K562 (cell line): ENCODE data around the gene ACAP2. TPM values are rescaled to one million over a fixed set of nuclear protein-coding genes. Genes with fewer than 3 reads are reported as not detected.

Experiments used
- ATF3 ChIP-seq, 2 experiments: fragments of 450-650 bp in 1 of 2; sonication (generic) in 1 of 2; formaldehyde crosslinking in 1 of 2; IDR thresholded peaks in 1 of 2; conservative IDR thresholded peaks in 1 of 2; 2 replicates each; pipeline versions ENCODE4 v1.6.1 to v1.8.1; 2016 to 2023; ENCODE audit warnings: mild to moderate bottlenecking in 2 of 2, moderate library complexity in 2 of 2, inconsistent platforms in 1 of 2, missing genetic modification reagents in 1 of 2
- DDX20 ChIP-seq: fragments of 450-650 bp; IDR thresholded peaks from 2 replicates; pipeline ENCODE4 v1.6.1; 2016; ENCODE audit warnings: missing genetic modification characterization, low read depth, mild to moderate bottlenecking, missing compliant biosample characterization, moderate library complexity
- GABPB2 ChIP-seq: fragments of 250-450 bp; sonication (Bioruptor Pico); conservative IDR thresholded peaks from 2 replicates; pipeline ENCODE4 v1.5.1; 2021; ENCODE audit warnings: mild to moderate bottlenecking
- MEF2D ChIP-seq: conservative IDR thresholded peaks from 2 replicates; pipeline ENCODE4 v1.6.1; 2016; ENCODE audit warnings: low read depth, missing genetic modification characterization, missing compliant biosample characterization
- MEIS2 ChIP-seq: fragments of 450-650 bp; IDR thresholded peaks from 2 replicates; pipeline ENCODE4 v1.6.1; 2014; ENCODE audit warnings: mild to moderate bottlenecking; ENCODE audit not compliant: partially characterized antibody
- NR2F6 ChIP-seq: fragments of 450-650 bp; formaldehyde crosslinking; IDR thresholded peaks from 2 replicates; pipeline ENCODE4 v1.4.0; 2020; ENCODE audit warnings: mild to moderate bottlenecking
- RBBP5 ChIP-seq: fragments of 200-600 bp; sonication (generic); IDR thresholded peaks from 2 replicates; pipeline ENCODE4 v1.6.1; 2012; ENCODE audit warnings: borderline replicate concordance, mild to moderate bottlenecking, low read length, control low read depth, inconsistent platforms; ENCODE audit not compliant: insufficient read depth, poor library complexity, severe bottlenecking
- SMAD4 ChIP-seq: fragments of 250-450 bp; sonication (Bioruptor Pico); conservative IDR thresholded peaks from 2 replicates; pipeline ENCODE4 v1.8.0; 2021; ENCODE audit warnings: inconsistent platforms, mild to moderate bottlenecking, moderate library complexity
- ZBTB33 ChIP-seq: sonication (generic); formaldehyde crosslinking; IDR thresholded peaks from 2 replicates; pipeline ENCODE4 v1.8.1; 2023; ENCODE audit warnings: mild to moderate bottlenecking, missing genetic modification reagents
- polyA plus RNA-seq, 8 experiments: library from polyadenylated mRNA; depleted of rRNA in 4 of 8; stranded (reverse) in 5 of 8; unstranded in 3 of 8; fragments of >200 nt; fragmentation: Nextera tagmentation in 2 of 8; fragmentation: Illumina TruSeq in 1 of 8; extraction: Ambion mirVana in 2 of 8; extraction: Trizol in 1 of 8; gene quantifications; 2 replicates each; pipeline versions ENCODE4 v1.2.1 to v1.2.3, GENCODE V29; 2011 to 2014; ENCODE audit warnings: inconsistent platforms in 1 of 8, missing spikeins in 1 of 8
- total RNA-seq, 7 experiments: library from RNA; depleted of rRNA in 6 of 7; stranded (reverse); fragments of >200 nt in 6 of 7; fragmentation: Illumina TruSeq in 2 of 7; extraction: Trizol in 2 of 7; gene quantifications; 2 replicates each; pipeline versions ENCODE4 v1.2.1 to v1.2.3, GENCODE V29; 2011 to 2021; ENCODE audit warnings: low replicate concordance in 1 of 7
- TF ChIP-seq, protein P1 (sequence below): fragments of 450-650 bp; IDR thresholded peaks from 2 replicates; pipeline ENCODE4 v1.6.1; 2016; ENCODE audit warnings: mild to moderate bottlenecking, moderate library complexity

The ACAP2 gene
- total and polyA plus RNA-seq, 9 of the 15 experiments (the other 6 are each of a cell fraction or from before 2014, with no cell fraction given), result 10.6 to 52.7 (median 34.4) TPM

DNA sequence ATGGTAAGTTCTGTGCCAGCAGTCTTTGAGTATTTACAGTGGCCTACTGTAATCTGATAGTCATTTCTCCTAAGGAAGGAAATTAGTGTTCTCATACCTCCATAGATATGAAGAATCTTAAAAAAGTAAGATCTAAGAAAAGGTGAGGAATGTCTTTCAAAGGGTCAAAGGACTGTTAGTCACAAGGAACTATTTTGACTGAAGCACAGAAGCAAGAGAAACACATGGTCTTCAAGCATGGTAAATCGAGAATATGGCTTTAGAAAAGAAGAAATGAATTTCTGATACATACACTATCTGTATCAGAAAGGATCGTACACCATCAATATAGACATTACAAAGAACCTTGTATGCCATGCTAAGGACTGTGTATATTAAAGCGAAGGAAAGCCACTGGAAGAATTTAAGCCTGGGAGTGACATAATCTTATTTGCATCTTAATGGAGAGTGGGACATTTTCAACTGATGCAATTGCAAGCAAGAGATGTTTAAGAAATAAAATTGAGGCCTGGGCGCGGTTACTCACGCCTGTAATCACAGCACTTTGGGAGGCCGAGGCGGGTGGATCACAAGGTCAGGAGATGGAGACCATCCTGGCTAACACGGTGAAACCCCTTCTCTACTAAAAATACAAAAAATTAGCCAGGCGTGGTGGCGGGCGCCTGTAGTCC, 5.5 kb upstream of the ACAP2 start (continued):
- TF ChIP-seq DDX20 (tag), result peak; percentile 32; the same call in 1 of the 2 replicates
- no peak for TF ChIP-seq MEIS2
- TF ChIP-seq ZBTB33 (CRISPR knock-in tag), result peak; percentile 81
- no peak for TF ChIP-seq NR2F6 (CRISPR knock-in tag)
- TF ChIP-seq RBBP5, result no peak
- TF ChIP-seq GABPB2 (CRISPR knock-in tag), result no peak
- TF ChIP-seq ATF3 (IDR thresholded peaks at IDR 0.05), result peak; percentile 87
- no peak for TF ChIP-seq ATF3 (CRISPR knock-in tag; conservative IDR thresholded peaks at IDR 0.05)
- peak; percentile 47; the same call in 1 of the 2 replicates for TF ChIP-seq MEF2D (tag)
- TF ChIP-seq, protein P1, sequence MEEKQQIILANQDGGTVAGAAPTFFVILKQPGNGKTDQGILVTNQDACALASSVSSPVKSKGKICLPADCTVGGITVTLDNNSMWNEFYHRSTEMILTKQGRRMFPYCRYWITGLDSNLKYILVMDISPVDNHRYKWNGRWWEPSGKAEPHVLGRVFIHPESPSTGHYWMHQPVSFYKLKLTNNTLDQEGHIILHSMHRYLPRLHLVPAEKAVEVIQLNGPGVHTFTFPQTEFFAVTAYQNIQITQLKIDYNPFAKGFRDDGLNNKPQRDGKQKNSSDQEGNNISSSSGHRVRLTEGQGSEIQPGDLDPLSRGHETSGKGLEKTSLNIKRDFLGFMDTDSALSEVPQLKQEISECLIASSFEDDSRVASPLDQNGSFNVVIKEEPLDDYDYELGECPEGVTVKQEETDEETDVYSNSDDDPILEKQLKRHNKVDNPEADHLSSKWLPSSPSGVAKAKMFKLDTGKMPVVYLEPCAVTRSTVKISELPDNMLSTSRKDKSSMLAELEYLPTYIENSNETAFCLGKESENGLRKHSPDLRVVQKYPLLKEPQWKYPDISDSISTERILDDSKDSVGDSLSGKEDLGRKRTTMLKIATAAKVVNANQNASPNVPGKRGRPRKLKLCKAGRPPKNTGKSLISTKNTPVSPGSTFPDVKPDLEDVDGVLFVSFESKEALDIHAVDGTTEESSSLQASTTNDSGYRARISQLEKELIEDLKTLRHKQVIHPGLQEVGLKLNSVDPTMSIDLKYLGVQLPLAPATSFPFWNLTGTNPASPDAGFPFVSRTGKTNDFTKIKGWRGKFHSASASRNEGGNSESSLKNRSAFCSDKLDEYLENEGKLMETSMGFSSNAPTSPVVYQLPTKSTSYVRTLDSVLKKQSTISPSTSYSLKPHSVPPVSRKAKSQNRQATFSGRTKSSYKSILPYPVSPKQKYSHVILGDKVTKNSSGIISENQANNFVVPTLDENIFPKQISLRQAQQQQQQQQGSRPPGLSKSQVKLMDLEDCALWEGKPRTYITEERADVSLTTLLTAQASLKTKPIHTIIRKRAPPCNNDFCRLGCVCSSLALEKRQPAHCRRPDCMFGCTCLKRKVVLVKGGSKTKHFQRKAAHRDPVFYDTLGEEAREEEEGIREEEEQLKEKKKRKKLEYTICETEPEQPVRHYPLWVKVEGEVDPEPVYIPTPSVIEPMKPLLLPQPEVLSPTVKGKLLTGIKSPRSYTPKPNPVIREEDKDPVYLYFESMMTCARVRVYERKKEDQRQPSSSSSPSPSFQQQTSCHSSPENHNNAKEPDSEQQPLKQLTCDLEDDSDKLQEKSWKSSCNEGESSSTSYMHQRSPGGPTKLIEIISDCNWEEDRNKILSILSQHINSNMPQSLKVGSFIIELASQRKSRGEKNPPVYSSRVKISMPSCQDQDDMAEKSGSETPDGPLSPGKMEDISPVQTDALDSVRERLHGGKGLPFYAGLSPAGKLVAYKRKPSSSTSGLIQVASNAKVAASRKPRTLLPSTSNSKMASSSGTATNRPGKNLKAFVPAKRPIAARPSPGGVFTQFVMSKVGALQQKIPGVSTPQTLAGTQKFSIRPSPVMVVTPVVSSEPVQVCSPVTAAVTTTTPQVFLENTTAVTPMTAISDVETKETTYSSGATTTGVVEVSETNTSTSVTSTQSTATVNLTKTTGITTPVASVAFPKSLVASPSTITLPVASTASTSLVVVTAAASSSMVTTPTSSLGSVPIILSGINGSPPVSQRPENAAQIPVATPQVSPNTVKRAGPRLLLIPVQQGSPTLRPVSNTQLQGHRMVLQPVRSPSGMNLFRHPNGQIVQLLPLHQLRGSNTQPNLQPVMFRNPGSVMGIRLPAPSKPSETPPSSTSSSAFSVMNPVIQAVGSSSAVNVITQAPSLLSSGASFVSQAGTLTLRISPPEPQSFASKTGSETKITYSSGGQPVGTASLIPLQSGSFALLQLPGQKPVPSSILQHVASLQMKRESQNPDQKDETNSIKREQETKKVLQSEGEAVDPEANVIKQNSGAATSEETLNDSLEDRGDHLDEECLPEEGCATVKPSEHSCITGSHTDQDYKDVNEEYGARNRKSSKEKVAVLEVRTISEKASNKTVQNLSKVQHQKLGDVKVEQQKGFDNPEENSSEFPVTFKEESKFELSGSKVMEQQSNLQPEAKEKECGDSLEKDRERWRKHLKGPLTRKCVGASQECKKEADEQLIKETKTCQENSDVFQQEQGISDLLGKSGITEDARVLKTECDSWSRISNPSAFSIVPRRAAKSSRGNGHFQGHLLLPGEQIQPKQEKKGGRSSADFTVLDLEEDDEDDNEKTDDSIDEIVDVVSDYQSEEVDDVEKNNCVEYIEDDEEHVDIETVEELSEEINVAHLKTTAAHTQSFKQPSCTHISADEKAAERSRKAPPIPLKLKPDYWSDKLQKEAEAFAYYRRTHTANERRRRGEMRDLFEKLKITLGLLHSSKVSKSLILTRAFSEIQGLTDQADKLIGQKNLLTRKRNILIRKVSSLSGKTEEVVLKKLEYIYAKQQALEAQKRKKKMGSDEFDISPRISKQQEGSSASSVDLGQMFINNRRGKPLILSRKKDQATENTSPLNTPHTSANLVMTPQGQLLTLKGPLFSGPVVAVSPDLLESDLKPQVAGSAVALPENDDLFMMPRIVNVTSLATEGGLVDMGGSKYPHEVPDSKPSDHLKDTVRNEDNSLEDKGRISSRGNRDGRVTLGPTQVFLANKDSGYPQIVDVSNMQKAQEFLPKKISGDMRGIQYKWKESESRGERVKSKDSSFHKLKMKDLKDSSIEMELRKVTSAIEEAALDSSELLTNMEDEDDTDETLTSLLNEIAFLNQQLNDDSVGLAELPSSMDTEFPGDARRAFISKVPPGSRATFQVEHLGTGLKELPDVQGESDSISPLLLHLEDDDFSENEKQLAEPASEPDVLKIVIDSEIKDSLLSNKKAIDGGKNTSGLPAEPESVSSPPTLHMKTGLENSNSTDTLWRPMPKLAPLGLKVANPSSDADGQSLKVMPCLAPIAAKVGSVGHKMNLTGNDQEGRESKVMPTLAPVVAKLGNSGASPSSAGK, result peak; percentile 60
- TF ChIP-seq SMAD4 (CRISPR knock-in tag), result peak; percentile 86
